HG03196 (cell line): ENCODE data around the gene SIGLEC1.

Experiments
- ATAC-seq: cut with Tn5 transposase; IDR thresholded peaks from one replicate; pipeline ENCODE4 v1.9.1; 2021; ENCODE audit not compliant: unreplicated experiment

Gene SIGLEC1

GRCh38 chr20:3744806-3745685, 32.6 kb upstream of the SIGLEC1 start:
- no peak for ATAC-seq

- no peak for ATAC-seq
Measured at GRCh38 chr20:3744037-3744436, 31.6 kb upstream of the SIGLEC1 start.

GRCh38 chr20:3743251-3743650, 30.9 kb upstream of the SIGLEC1 start:
- no peak for ATAC-seq

GRCh38 chr20:3741836-3742458, 29.5 kb upstream of the SIGLEC1 start:
- ATAC-seq = no peak

GRCh38 chr20:3740615-3741301, 28.4 kb upstream of the SIGLEC1 start:
- ATAC-seq = no peak

- ATAC-seq = no peak
Measured at GRCh38 chr20:3739926-3740451, 27.6 kb upstream of the SIGLEC1 start.

GRCh38 chr20:3739054-3739925, 26.9 kb upstream of the SIGLEC1 start:
- ATAC-seq = no peak

GRCh38 chr20:3738111-3739053, 26.0 kb upstream of the SIGLEC1 start:
- ATAC-seq = no peak

- no peak for ATAC-seq
Measured at GRCh38 chr20:3735768-3736167, 23.4 kb upstream of the SIGLEC1 start.

- no peak for ATAC-seq
Measured at GRCh38 chr20:3734111-3734843, 21.9 kb upstream of the SIGLEC1 start.

- no peak for ATAC-seq
Measured at GRCh38 chr20:3733119-3733995, 21.0 kb upstream of the SIGLEC1 start.

GRCh38 chr20:3732327-3733118, 20.1 kb upstream of the SIGLEC1 start, which contains the start of gene HSPA12B:
Gene HSPA12B (plus strand): TSS chr20:3732685. CDS start chr20:3738675, 5,990 bp downstream.
- no peak for ATAC-seq

GRCh38 chr20:3731944-3732326, 19.5 kb upstream of the SIGLEC1 start:
- ATAC-seq = no peak

- no peak for ATAC-seq
Measured at GRCh38 chr20:3730803-3731672, 18.6 kb upstream of the SIGLEC1 start.

GRCh38 chr20:3729811-3730540, 17.6 kb upstream of the SIGLEC1 start:
- ATAC-seq = no peak
